ENCODE measurements around the gene PIP5K1C.
"Not testable (repeated sequence)": the region's sequence is repeated elsewhere in the genome, so short reads cannot be mapped to it uniquely, and the experiment has no call there.

PIP5K1C gene

GRCh38 chr19:3584036-3584802 is 116.0 kb downstream of the PIP5K1C start:
- DNase-seq, result not testable (repeated sequence)

- not testable (repeated sequence) for DNase-seq
Observed at GRCh38 chr19:3581792-3582191, 118.5 kb downstream of the PIP5K1C start.

Data from fibroblast of upper back skin (primary cell).